Glutamatergic neuron (in vitro differentiated cells): Measurements from ENCODE around the gene NIPBL. TPM values are rescaled to one million over a fixed set of nuclear protein-coding genes. Genes with fewer than 3 reads are reported as not detected.

Experiments used
- DNase-seq: peaks from one replicate; pipeline ENCODE4 v3.0.0; 2022
- H3K27ac Mint-ChIP-seq: one replicate; pipeline ENCODE4 v1.8.0; 2020; ENCODE audit warnings: mild to moderate bottlenecking, mixed read lengths, inconsistent platforms; ENCODE audit not compliant: unreplicated experiment
- H3K27me3 Mint-ChIP-seq: one replicate; pipeline ENCODE4 v1.8.0; 2020; ENCODE audit warnings: mild to moderate bottlenecking, moderate library complexity, mixed read lengths, inconsistent platforms; ENCODE audit not compliant: unreplicated experiment
- H3K36me3 Mint-ChIP-seq: one replicate; pipeline ENCODE4 v1.8.0; 2020; ENCODE audit warnings: mild to moderate bottlenecking, mixed read lengths, inconsistent platforms; ENCODE audit not compliant: unreplicated experiment
- H3K4me1 Mint-ChIP-seq: one replicate; pipeline ENCODE4 v1.8.0; 2020; ENCODE audit warnings: mild to moderate bottlenecking, low read depth, mixed read lengths, inconsistent platforms; ENCODE audit not compliant: unreplicated experiment
- H3K4me3 Mint-ChIP-seq: one replicate; pipeline ENCODE4 v1.8.0; 2020; ENCODE audit warnings: mild to moderate bottlenecking, mixed read lengths, inconsistent platforms; ENCODE audit not compliant: unreplicated experiment
- H3K9me3 Mint-ChIP-seq: one replicate; pipeline ENCODE4 v1.8.0; 2020; ENCODE audit warnings: mild to moderate bottlenecking, moderate library complexity, mixed read lengths, inconsistent platforms; ENCODE audit not compliant: unreplicated experiment
- total RNA-seq: library from RNA; stranded (reverse); fragmentation: NEBNext Ultra II Directional; extraction: Animal tissue kit (Norgen Biotek cat#: 25700); gene quantifications from one replicate; pipeline ENCODE4 v1.2.1, GENCODE V29; 2021; ENCODE audit not compliant: unreplicated experiment
- TF ChIP-seq, protein P1 (sequence below): fragments of 200-600 bp; sonication (generic); IDR thresholded peaks from one replicate; pipeline ENCODE4 v1.5.0; 2021; ENCODE audit not compliant: partially characterized antibody, unreplicated experiment

The NIPBL gene
- total RNA-seq, 1 donor from 2014 or later: 81.1 TPM

DNA sequence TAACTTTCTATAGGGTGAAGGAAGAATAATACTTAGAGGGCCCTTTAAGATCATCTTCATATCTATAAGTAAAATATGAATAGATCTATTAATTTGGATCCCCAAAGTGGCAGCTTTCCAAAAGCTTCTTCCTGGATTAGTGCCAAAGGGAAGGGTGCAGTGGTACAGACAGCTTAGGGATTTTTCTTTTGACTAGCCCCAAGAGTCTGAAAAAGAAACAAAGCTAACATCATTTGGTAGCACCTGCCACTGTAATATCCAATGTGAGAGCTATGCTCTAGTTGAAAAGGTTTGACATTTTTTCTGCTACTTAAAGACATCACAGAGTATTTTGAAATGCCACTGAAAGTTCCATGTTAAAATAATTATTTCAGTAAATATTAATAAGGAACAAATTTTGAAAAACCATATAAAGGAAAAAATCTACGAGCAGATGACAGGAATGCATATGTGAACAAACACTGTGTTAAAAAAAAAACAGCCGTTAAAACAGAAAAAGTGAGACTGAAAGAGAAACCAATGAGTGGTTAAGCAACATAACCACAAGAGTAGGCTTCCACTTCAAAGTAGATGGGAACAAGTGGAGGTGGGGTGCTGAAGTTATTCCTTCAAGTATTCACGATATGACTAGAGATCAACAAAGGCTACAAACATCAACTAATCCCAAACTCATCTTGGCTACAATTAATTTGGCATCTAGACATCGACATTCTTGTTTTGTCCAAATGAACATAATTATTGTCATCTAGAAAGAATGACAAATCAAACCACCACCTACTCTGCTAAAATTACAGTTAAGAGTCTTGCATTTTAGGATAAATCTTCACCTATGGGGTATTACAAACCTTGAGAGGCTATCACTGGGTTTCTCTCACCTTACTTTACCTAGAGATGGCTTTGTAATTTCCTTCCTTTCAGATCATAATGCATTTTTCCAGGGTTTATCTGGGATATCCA lies 235.1 kb downstream of the NIPBL start:
- H3K36me3 Mint-ChIP-seq: peaks cover 24% of the 10 kb centered on the region
- DNase-seq: no peak
- no peak overlapping the region for H3K27ac Mint-ChIP-seq
- no peaks in the 10 kb centered on the region for H3K9me3 Mint-ChIP-seq
- no peaks in the 10 kb centered on the region for H3K27me3 Mint-ChIP-seq
- TF ChIP-seq, protein P1, sequence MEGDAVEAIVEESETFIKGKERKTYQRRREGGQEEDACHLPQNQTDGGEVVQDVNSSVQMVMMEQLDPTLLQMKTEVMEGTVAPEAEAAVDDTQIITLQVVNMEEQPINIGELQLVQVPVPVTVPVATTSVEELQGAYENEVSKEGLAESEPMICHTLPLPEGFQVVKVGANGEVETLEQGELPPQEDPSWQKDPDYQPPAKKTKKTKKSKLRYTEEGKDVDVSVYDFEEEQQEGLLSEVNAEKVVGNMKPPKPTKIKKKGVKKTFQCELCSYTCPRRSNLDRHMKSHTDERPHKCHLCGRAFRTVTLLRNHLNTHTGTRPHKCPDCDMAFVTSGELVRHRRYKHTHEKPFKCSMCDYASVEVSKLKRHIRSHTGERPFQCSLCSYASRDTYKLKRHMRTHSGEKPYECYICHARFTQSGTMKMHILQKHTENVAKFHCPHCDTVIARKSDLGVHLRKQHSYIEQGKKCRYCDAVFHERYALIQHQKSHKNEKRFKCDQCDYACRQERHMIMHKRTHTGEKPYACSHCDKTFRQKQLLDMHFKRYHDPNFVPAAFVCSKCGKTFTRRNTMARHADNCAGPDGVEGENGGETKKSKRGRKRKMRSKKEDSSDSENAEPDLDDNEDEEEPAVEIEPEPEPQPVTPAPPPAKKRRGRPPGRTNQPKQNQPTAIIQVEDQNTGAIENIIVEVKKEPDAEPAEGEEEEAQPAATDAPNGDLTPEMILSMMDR: no peak
- no peak overlapping the region for H3K4me3 Mint-ChIP-seq
- no peaks in the 10 kb centered on the region for H3K4me1 Mint-ChIP-seq

DNA sequence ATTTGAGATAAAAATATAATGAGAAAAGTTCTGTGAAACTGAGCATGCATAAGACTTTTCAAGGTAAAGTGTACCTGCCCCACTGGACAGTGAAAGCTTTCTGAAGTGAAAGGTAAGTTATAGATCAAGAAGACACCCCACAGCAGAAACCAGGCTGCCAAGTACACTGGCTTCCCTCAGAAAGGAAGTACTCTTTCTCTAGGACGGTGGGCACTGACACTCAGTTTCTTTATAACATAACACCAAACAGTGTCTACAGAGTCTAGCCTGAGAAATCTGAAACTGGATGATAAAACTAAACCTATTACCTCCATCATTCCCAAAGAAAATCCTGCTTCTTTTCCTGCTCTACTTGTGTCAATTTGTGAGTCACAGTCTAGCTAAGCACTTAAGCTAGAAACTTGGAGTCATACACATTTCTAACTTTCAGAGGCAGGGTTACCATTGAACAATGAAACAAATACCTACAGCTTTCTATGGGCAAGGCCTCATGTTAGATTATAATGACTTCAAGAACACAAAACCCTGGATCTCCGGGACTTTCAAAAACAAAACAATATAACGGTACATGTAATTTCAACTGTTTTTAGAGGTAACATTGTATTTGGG lies 235.9 kb downstream of the NIPBL start:
- Mint-ChIP-seq H3K4me1 (no peaks in the 10 kb centered on the region), H3K36me3 (peaks cover 26% of the 10 kb centered on the region), H3K27ac (no peak overlapping the region), H3K9me3 (no peaks in the 10 kb centered on the region), H3K4me3 (no peak overlapping the region), H3K27me3 (no peaks in the 10 kb centered on the region)
- no peak for DNase-seq
- TF ChIP-seq, protein P1: no peak
